ENCODE results near the gene TRPM5.

DNA sequence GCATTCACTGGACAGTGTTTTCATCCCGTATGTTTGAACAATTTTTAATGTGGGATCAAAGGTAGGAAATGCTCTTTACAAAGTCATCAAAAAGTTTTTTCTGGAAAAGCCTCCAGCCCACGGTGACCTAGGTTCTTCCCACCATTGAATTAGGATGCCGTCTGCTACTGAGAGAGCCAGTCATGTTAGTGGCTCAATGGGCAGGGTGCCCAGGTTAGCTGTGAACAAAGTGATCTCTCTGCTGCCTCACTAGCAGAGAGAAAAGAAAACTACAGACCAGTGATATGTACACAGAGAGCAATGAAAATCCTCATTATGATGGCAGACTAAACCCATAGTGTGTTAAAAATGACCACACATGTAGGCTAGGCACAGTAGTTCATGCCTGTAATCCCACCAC, 32.9 kb upstream of the TRPM5 start:
- TF ChIP-seq, protein P1, sequence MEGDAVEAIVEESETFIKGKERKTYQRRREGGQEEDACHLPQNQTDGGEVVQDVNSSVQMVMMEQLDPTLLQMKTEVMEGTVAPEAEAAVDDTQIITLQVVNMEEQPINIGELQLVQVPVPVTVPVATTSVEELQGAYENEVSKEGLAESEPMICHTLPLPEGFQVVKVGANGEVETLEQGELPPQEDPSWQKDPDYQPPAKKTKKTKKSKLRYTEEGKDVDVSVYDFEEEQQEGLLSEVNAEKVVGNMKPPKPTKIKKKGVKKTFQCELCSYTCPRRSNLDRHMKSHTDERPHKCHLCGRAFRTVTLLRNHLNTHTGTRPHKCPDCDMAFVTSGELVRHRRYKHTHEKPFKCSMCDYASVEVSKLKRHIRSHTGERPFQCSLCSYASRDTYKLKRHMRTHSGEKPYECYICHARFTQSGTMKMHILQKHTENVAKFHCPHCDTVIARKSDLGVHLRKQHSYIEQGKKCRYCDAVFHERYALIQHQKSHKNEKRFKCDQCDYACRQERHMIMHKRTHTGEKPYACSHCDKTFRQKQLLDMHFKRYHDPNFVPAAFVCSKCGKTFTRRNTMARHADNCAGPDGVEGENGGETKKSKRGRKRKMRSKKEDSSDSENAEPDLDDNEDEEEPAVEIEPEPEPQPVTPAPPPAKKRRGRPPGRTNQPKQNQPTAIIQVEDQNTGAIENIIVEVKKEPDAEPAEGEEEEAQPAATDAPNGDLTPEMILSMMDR (IDR thresholded peaks at IDR 0.05), result no peak
- TF ChIP-seq POLR2A (IDR thresholded peaks at IDR 0.05), result no peak
- TF ChIP-seq POLR2AphosphoS5 (IDR thresholded peaks at IDR 0.05), result no peak

Measured in transverse colon (tissue), 4 donors.